Measurements from ENCODE around the gene ANO2.

DNA sequence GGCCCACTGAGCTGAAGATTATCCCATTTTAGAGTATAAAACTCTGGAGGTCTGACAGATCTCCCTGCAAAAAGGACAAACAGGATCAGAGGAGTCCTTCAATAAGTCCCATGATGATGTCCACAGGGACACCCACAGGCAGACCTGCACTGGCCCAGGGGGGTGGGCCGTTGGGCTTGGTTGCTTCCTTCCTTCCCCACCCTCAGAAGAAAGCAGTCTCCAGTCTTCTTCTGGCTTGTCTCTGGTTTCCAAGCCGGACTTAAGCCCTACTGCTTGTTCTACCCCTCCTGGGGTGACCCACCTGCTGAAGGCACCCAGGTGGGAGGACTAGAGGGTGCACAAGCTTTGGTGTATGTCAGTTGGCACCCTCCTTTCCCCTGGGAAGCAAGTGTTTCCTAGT, 209.0 kb downstream of the ANO2 start:
- TF ChIP-seq POLR2A (IDR thresholded peaks at IDR 0.05; ENCODE audit: low read length) (no peak), GATA1 (IDR thresholded peaks at IDR 0.05; ENCODE audit: low read depth, low read length) (no peak)
